Measurements from ENCODE around the gene MRPL10.

DNA sequence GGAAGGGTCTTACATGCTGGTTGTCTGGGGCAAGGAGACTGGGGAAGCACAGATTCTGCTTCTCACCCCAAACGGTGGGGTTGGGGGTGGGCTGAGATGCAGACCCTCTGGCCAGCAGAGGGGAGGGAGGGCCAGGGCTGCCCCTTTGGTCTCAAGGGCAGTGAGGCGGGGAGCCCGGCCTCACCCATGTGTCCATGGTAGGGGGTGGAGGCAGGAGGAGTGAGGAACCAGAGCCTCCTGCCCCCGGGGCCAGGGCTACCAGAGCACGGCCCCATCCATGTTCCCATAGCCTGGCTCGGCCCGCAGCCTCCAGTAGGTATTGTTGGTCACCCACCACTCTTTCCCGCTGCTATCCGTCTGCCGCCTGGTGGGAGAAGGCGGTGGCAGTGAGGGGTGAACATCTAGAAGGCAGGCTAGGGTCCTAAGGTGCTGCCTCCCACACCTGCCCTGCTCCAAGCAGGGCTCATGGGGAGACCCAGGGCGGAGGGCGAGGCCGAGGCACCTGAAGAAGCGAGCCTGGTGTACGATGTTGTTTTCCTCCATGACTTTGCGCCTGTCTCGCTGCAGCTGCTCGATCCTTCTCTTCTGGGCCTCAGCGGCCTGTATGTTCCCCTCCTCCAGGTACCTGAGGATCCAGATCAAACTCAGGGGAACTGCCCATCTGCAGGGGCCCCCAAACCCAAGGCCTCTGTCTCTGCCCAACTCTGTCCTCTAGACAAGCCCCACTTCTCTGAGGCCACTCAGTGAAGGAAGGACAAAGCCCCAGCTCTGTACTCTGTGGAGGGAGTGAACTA is 23.1 kb downstream of the MRPL10 start:
- no peak for TF ChIP-seq YY1 (IDR thresholded peaks at IDR 0.05; ENCODE audit: insufficient read depth, insufficient read length)
- TF ChIP-seq ZNF274 (IDR thresholded peaks at IDR 0.05; ENCODE audit: low read depth, low read length): no peak
